OCI-LY1 (cell line): ENCODE results near the gene FADD.

ENCODE experiments used
- CTCF ChIP-seq: fragments of 200-600 bp; sonication (generic), shearing (Covaris generic); IDR thresholded peaks from 2 replicates; pipeline ENCODE4 v1.5.1; 2017; ENCODE audit warnings: mild to moderate bottlenecking, antibody characterized with exemption, low read length, moderate library complexity, mixed read lengths
- EZH2 ChIP-seq: fragments of 200-600 bp; sonication (generic), shearing (Covaris generic); IDR thresholded peaks from 2 replicates; pipeline ENCODE4 v1.8.0; 2017; ENCODE audit warnings: borderline replicate concordance, mixed run types, mild to moderate bottlenecking, antibody characterized with exemption, low read length, moderate library complexity, mixed read lengths

- TF ChIP-seq CTCF, result no peak
- TF ChIP-seq EZH2, result no peak
Measured at GRCh38 chr11:70174547-70175235, 28.4 kb upstream of the FADD start.
